ENCODE measurements around the gene APRT. TPM values are rescaled to one million over a fixed set of nuclear protein-coding genes. Genes with fewer than 3 reads are reported as not detected.

Gene APRT
- total RNA-seq, 1 donor from 2014 or later, result 198 TPM

DNA sequence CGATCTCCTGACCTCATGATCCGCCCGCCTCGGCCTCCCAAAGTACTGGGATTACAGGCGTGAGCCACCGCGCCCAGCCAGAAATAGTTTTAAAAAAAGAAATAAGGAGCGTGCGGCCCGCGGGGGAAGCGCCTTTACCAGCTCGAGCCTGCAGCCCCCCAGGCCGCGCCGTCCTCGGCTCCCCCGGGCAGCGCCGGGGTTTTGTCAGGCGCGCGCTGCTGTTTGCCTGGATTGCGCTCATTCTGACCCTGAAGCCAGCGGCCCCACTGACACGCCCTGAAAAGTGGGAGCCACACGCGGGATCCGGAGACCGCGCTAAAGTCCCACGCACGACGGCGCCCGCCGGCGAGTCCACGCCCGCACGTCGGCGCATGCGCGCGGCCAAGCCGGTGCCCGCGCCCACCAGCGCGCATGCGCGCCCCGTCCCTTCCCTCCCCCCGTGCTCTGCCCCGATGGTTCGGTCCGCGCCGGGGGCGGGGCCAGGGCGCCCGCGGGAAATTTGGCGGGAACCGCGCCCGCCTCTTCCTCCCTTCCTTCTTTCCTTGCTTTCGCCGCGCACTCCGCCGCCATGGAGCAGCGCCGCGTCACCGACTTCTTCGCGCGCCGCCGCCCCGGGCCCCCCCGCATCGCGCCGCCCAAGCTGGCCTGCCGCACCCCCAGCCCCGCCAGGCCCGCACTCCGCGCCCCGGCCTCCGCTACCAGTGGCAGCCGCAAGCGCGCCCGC lies 8.3 kb downstream of the APRT start, which contains the start of gene CDT1:
Gene CDT1, plus strand, starts transcription at position 526 of the 724 bp plus-strand sequence. Its CDS starts 43 bp downstream, at position 569.
- Mint-ChIP-seq H3K4me3 (peak within 1 kb of the TSS; percentile 79), H3K27me3 (no peaks in the 10 kb centered on the region), H3K27ac (peak within 1 kb of the TSS; percentile 79), H3K36me3 (ENCODE audit: low read depth) (peaks cover 5% of the 10 kb centered on the region), H3K9me3 (no peaks in the 10 kb centered on the region), H3K4me1 (peaks cover 22% of the 10 kb centered on the region)
- DNase-seq (peak; percentile 88), ATAC-seq (ENCODE audit: low read depth) (peak; percentile 64)
- ChIA-PET CTCF (interaction anchor here (0.8 to 1.7 kb wide), 2 partner anchors 16 to 66 kb away, joined by 3 to 4 read pairs; no protein-coding TSS in a partner anchor), POLR2A (interaction anchor here (0.6 to 2.5 kb wide), 9 partner anchors 8 to 897 kb away, joined by 3 to 18 read pairs (median 6); partner anchors contain the start of gene APRT)
- intact Hi-C loops (cut with micrococcal nuclease), result loop anchor here (1.0 to 2.0 kb wide), 4 partner anchors 8 to 153 kb away; partner anchors contain the start of genes APRT, CYBA, GALNS and TRAPPC2L
- TF ChIP-seq, protein P1, sequence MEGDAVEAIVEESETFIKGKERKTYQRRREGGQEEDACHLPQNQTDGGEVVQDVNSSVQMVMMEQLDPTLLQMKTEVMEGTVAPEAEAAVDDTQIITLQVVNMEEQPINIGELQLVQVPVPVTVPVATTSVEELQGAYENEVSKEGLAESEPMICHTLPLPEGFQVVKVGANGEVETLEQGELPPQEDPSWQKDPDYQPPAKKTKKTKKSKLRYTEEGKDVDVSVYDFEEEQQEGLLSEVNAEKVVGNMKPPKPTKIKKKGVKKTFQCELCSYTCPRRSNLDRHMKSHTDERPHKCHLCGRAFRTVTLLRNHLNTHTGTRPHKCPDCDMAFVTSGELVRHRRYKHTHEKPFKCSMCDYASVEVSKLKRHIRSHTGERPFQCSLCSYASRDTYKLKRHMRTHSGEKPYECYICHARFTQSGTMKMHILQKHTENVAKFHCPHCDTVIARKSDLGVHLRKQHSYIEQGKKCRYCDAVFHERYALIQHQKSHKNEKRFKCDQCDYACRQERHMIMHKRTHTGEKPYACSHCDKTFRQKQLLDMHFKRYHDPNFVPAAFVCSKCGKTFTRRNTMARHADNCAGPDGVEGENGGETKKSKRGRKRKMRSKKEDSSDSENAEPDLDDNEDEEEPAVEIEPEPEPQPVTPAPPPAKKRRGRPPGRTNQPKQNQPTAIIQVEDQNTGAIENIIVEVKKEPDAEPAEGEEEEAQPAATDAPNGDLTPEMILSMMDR (IDR thresholded peaks at IDR 0.05), result no peak

DNA sequence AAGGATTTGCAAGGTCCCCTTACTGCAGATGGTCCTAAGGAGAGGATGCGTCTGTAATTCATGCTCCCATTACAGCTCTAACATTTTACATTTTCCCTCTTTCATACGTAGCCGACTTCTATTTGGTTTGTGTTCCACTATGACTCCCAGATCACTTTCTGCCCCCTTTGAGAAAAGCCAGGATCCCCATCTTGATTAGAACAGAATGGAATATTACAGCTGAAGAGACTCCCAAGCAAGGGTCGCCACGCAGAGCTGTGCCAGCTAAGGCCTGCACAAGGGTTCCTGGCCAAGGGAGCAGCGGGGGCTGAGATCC lies 11.5 kb downstream of the APRT start:
- peaks cover 24% of the 10 kb centered on the region for H3K4me1 Mint-ChIP-seq
- DNase-seq, result no peak
- H3K27me3 Mint-ChIP-seq, result no peaks in the 10 kb centered on the region
- no peak overlapping the region for H3K27ac Mint-ChIP-seq
- TF ChIP-seq, protein P1 (IDR thresholded peaks at IDR 0.05), result no peak
- intact Hi-C loops (cut with micrococcal nuclease), result no loop called here
- ChIA-PET POLR2A (interaction anchor here (2.1 to 3.7 kb wide), 2 partner anchors 11 to 18 kb away, joined by 5 to 37 read pairs; partner anchors contain the start of gene APRT), CTCF (interaction anchor here (1.8 kb wide), 1 partner anchor 63 kb away, joined by 6 read pairs; no protein-coding TSS in a partner anchor)
- H3K36me3 Mint-ChIP-seq (ENCODE audit: low read depth), result no peaks in the 10 kb centered on the region
- ATAC-seq (ENCODE audit: low read depth), result no peak
- no peaks in the 10 kb centered on the region for H3K9me3 Mint-ChIP-seq
- H3K4me3 Mint-ChIP-seq, result no peak overlapping the region

DNA sequence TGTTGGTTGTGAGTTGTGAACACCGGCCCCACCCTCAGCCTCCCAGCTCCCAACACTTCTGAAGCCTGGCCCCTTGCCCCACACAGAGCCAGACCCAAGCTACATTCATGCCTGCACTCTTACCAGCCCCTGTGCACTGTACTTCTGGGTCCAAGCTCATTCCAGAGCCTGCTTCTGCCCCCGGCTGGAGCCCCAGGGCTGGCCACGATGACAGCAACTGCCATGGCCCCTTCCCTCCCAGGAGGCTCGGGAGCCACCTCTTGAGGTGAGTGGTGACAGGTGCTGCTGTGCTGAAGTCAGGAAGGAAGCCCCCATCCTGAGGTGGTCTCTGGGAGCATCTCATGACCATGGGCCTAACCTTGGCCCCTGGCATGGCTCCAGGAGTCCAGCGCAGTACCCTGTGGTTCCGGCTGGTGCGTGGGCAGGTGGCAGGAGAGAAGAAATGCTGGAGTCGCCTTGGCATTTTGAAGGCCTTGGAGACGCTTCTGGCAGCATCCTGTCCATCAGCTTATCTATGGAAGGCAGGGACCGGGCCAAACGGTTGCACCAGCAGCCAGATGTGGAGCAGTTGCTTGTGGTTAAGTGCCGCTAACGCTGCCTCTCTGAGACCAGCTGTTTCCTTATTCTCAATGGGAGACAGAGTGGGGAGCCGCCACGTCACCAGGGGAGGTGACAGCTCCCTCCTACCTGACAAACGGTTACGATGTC lies 12.0 kb downstream of the APRT start:
- TF ChIP-seq, protein P1 (IDR thresholded peaks at IDR 0.05), result no peak
- peaks cover 29% of the 10 kb centered on the region for H3K4me1 Mint-ChIP-seq

DNA sequence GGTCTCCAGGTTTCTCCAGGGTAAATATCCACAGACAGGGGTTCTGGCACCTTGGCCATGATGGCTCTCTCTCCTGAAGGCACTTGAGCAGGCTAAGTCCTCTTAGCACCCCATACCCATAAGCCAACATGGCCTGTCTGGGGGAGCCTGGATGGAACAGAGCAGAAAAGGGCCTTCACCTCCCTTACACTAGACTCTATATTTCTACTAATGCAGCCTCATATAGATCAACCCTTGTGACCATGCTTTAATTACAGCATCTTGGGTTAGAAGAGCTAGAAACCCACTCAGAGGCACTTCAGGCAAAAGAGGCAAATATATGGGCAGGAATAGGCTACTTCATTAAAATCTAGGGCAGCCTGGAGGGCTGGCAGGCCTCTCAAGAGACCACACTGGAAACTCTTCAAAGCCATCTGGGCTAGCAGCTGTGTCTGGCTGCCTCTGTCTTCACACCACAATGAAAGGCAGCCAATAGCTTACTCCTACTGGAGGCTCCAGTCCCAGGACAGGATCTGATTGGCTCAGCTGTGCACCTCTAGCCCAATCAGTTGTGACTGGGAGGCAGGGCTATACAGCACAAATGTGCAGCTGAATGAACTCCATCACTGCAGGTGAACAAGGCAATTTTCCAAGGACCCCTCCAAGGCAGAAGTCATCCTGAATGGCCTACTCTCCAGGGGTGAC lies 12.8 kb downstream of the APRT start:
- H3K27ac Mint-ChIP-seq, result no peak overlapping the region
- H3K36me3 Mint-ChIP-seq (ENCODE audit: low read depth), result no peaks in the 10 kb centered on the region
- ChIA-PET CTCF (interaction anchor here (0.7 to 1.8 kb wide), 3 partner anchors 11 to 62 kb away, joined by 4 to 6 read pairs (median 4); no protein-coding TSS in a partner anchor), POLR2A (interaction anchor here (0.6 to 3.7 kb wide), 3 partner anchors 12 to 394 kb away, joined by 4 to 37 read pairs (median 5); partner anchors contain the start of gene APRT)
- H3K4me1 Mint-ChIP-seq, result peaks cover 32% of the 10 kb centered on the region
- ATAC-seq (ENCODE audit: low read depth), result no peak
- TF ChIP-seq, protein P1 (IDR thresholded peaks at IDR 0.05), result no peak
- no peaks in the 10 kb centered on the region for H3K27me3 Mint-ChIP-seq
- intact Hi-C loops (cut with micrococcal nuclease), result no loop called here
- no peaks in the 10 kb centered on the region for H3K9me3 Mint-ChIP-seq
- no peak overlapping the region for H3K4me3 Mint-ChIP-seq
- no peak for DNase-seq

More for the DNA sequence above, 12.0 kb downstream of the APRT start:
- no peak overlapping the region for H3K4me3 Mint-ChIP-seq
- CTCF ChIA-PET, result interaction anchor here (0.7 to 1.8 kb wide), 3 partner anchors 12 to 62 kb away, joined by 4 to 6 read pairs (median 4); no protein-coding TSS in a partner anchor
- ATAC-seq (ENCODE audit: low read depth) (no peak), DNase-seq (no peak)
- H3K27me3 Mint-ChIP-seq, result no peaks in the 10 kb centered on the region
- H3K27ac Mint-ChIP-seq, result no peak overlapping the region
- intact Hi-C loops (cut with micrococcal nuclease), result no loop called here
- POLR2A ChIA-PET, result interaction anchor here (2.1 to 3.7 kb wide), 2 partner anchors 12 to 18 kb away, joined by 5 to 37 read pairs; partner anchors contain the start of gene APRT
- H3K36me3 Mint-ChIP-seq (ENCODE audit: low read depth), result no peaks in the 10 kb centered on the region
- no peaks in the 10 kb centered on the region for H3K9me3 Mint-ChIP-seq

All from activated B cell treated with CpG ODN at 0.5 μM for 24 hours (primary cell).